Esophagus muscularis mucosa (tissue), 3 donors: ENCODE measurements around the gene NARS2.

Experiments
- POLR2A ChIP-seq: fragments of 450-650 bp; IDR thresholded peaks from one replicate; pipeline ENCODE4 v1.6.1; 2017; ENCODE audit warnings: antibody characterized with exemption, moderate library complexity, mild to moderate bottlenecking, low read depth
- TF ChIP-seq, protein P1 (sequence below), 3 experiments: fragments of 200-600 bp in 2 of 3; fragments of 450-650 bp in 1 of 3; sonication (generic) in 2 of 3; IDR thresholded peaks; one replicate each; pipeline ENCODE4 v1.5.1; 2017 to 2019; ENCODE audit warnings: antibody characterized with exemption in 3 of 3, mild to moderate bottlenecking in 2 of 3, moderate library complexity in 1 of 3

DNA sequence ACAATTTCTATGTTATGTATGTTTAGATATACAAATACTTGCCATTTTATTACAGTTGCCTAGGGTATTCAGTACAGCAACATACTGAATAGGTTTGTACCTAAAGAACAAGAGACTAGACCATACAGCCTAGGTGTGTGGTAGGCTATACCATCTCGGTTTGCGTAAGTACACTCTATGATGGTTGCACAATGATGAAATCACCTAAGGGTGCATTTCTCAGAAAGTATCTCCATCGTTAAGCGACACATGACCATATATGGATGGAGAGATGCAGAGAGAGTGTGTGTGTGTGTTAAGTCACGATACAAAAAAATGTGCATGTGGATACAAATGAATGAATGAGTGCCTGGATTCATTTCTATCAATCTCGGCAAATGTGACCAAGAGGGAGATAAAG is 37.7 kb downstream of the NARS2 start:
- TF ChIP-seq, protein P1, sequence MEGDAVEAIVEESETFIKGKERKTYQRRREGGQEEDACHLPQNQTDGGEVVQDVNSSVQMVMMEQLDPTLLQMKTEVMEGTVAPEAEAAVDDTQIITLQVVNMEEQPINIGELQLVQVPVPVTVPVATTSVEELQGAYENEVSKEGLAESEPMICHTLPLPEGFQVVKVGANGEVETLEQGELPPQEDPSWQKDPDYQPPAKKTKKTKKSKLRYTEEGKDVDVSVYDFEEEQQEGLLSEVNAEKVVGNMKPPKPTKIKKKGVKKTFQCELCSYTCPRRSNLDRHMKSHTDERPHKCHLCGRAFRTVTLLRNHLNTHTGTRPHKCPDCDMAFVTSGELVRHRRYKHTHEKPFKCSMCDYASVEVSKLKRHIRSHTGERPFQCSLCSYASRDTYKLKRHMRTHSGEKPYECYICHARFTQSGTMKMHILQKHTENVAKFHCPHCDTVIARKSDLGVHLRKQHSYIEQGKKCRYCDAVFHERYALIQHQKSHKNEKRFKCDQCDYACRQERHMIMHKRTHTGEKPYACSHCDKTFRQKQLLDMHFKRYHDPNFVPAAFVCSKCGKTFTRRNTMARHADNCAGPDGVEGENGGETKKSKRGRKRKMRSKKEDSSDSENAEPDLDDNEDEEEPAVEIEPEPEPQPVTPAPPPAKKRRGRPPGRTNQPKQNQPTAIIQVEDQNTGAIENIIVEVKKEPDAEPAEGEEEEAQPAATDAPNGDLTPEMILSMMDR (IDR thresholded peaks at IDR 0.05): no peak
- TF ChIP-seq POLR2A: no peak
